GM23248 (cell line): ENCODE measurements around the gene CMBL. TPM values are rescaled to one million over a fixed set of nuclear protein-coding genes. Genes with fewer than 3 reads are reported as not detected.
"Not testable (repeated sequence)": the region's sequence is repeated elsewhere in the genome, so short reads cannot be mapped to it uniquely, and the experiment has no call there.

Experiments
- DNase-seq: peaks from one replicate; pipeline ENCODE4 v3.0.0-alpha.2; 2015
- H2AFZ ChIP-seq: fragments of 200-600 bp; sonication (generic); 2 replicates; pipeline ENCODE4 v1.6.1; 2016; ENCODE audit warnings: antibody characterized with exemption
- H3F3A ChIP-seq: fragments of 200-600 bp; sonication (generic); 2 replicates; pipeline ENCODE4 v1.6.1; 2016; ENCODE audit warnings: mild to moderate bottlenecking, antibody characterized with exemption, mixed run types; ENCODE audit not compliant: insufficient read depth
- H3K27ac ChIP-seq: fragments of 200-600 bp; sonication (generic); 2 replicates; pipeline ENCODE4 v1.5.1; 2016; ENCODE audit warnings: mild to moderate bottlenecking
- H3K27me3 ChIP-seq: fragments of 200-600 bp; sonication (generic); replicated peaks from 2 replicates; pipeline ENCODE4 v1.6.1; 2016; ENCODE audit warnings: mild to moderate bottlenecking; ENCODE audit not compliant: insufficient read depth
- H3K36me3 ChIP-seq: fragments of 200-600 bp; sonication (generic); 2 replicates; pipeline ENCODE4 v1.6.1; 2016; ENCODE audit warnings: low read depth, mild to moderate bottlenecking
- H3K4me1 ChIP-seq: fragments of 200-600 bp; sonication (generic); 2 replicates; pipeline ENCODE4 v1.6.1; 2016; ENCODE audit warnings: mild to moderate bottlenecking; ENCODE audit not compliant: insufficient read depth
- H3K4me2 ChIP-seq: fragments of 200-600 bp; sonication (generic); one replicate; pipeline ENCODE4 v1.6.1; 2016; ENCODE audit warnings: mild to moderate bottlenecking; ENCODE audit not compliant: unreplicated experiment
- H3K4me3 ChIP-seq: fragments of 200-600 bp; sonication (generic); 2 replicates; pipeline ENCODE4 v1.5.1; 2016; ENCODE audit warnings: mild to moderate bottlenecking
- H3K79me2 ChIP-seq: fragments of 200-600 bp; sonication (generic); 2 replicates; pipeline ENCODE4 v1.6.1; 2016; ENCODE audit warnings: mild to moderate bottlenecking; ENCODE audit not compliant: insufficient read depth
- H3K9ac ChIP-seq: fragments of 200-600 bp; sonication (generic); 2 replicates; pipeline ENCODE4 v1.6.1; 2016; ENCODE audit warnings: mild to moderate bottlenecking
- H3K9me2 ChIP-seq: fragments of 200-600 bp; sonication (generic); 2 replicates; pipeline ENCODE4 v1.6.1; 2016; ENCODE audit warnings: mixed run types, mild to moderate bottlenecking, moderate library complexity; ENCODE audit not compliant: insufficient read depth
- H3K9me3 ChIP-seq: fragments of 200-600 bp; sonication (generic); one replicate; pipeline ENCODE4 v1.6.1; 2017; ENCODE audit warnings: low read depth
- H4K20me1 ChIP-seq: fragments of 200-600 bp; sonication (generic); 2 replicates; pipeline ENCODE4 v1.6.0; 2016; ENCODE audit not compliant: insufficient read depth
- EZH2 ChIP-seq: fragments of 200-600 bp; sonication (generic); IDR thresholded peaks from 2 replicates; pipeline ENCODE4 v1.6.1; 2018; ENCODE audit warnings: antibody characterized with exemption, mild to moderate bottlenecking; ENCODE audit not compliant: insufficient read depth, poor library complexity, severe bottlenecking
- EZH2phosphoT487 ChIP-seq: fragments of 200-600 bp; sonication (generic); IDR thresholded peaks from 2 replicates; pipeline ENCODE4 v1.6.1; 2018; ENCODE audit warnings: antibody characterized with exemption, moderate library complexity, mild to moderate bottlenecking, low read depth; ENCODE audit not compliant: insufficient read depth
- WGBS, 2 experiments: methylation state at CpG; one replicate each; pipeline ENCODE4 v1.1.6; 2015 to 2017; ENCODE audit warnings: low lambda C conversion rate in 2 of 2, low coverage in 1 of 2; ENCODE audit errors: missing lambda C conversion rate in 2 of 2; 5-methylcytosine and 5-hydroxymethylcytosine counted together
- in situ Hi-C: fragments of 300-500 bp; cut with MboI; formaldehyde crosslinking; loops from 2 replicates; pipeline ENCODE4 v1.15.0; 2020
- polyA plus RNA-seq: library from polyadenylated mRNA; unstranded; fragments of >200 nt; fragmentation: Nextera tagmentation; extraction: Ambion mirVana; gene quantifications from 2 replicates; pipeline ENCODE4 v1.2.1, GENCODE V29; 2016
- total RNA-seq: library from RNA; depleted of rRNA; stranded (reverse); fragments of >200 nt; shearing (Covaris generic); gene quantifications from 2 replicates; pipeline ENCODE4 v1.2.3, GENCODE V29; 2014

CMBL gene
- total and polyA plus RNA-seq, 2 experiments from 2014 or later, result 4.0 to 14.6 TPM

GRCh38 chr5:10251405-10251804 is 56.3 kb downstream of the CMBL start:
- Histone ChIP-seq H3K4me1 (peaks cover 18% of the 10 kb centered on the region), H3K4me3 (peak overlapping the region; percentile 96), H3K79me2 (peaks cover 89% of the 10 kb centered on the region), H3K27me3 (no peaks in the 10 kb centered on the region), H3K9ac (peak overlapping the region; percentile 94), H4K20me1 (peaks cover 18% of the 10 kb centered on the region; the same call in 1 of the 2 replicates), H3K9me3 (no peaks in the 10 kb centered on the region), H3F3A (0 out of 2 replicates have a peak, but pooled peaks cover 3% of the 10 kb centered on the region), H3K36me3 (peaks cover 34% of the 10 kb centered on the region), H3K4me2 (peak overlapping the region; percentile 82), H3K9me2 (no peaks in the 10 kb centered on the region), H2AFZ (no peak overlapping the region), H3K27ac (no peak overlapping the region)
- 46 to 50% methylated on average over 7 of the region's 7 CpGs for WGBS, 2 experiments
- in situ Hi-C loops, result no loop called here
- DNase-seq, result no peak
- TF ChIP-seq EZH2 (no peak), EZH2phosphoT487 (no peak)

- peaks cover 29% of the 10 kb centered on the region for H3K36me3 ChIP-seq
- no peak for TF ChIP-seq EZH2
- TF ChIP-seq EZH2phosphoT487, result no peak
- H3K27ac ChIP-seq, result peak overlapping the region; percentile 94; the same call in 1 of the 2 replicates
- peak overlapping the region; percentile 96 for H3K4me3 ChIP-seq
- H3K79me2 ChIP-seq, result peaks cover 86% of the 10 kb centered on the region
- 0 to 1% methylated on average over 21 of the region's 21 CpGs for WGBS, 2 experiments
- DNase-seq, result peak; percentile 65
- H3K9me3 ChIP-seq, result no peaks in the 10 kb centered on the region
- H3F3A ChIP-seq, result 0 out of 2 replicates have a peak, but pooled peaks cover 3% of the 10 kb centered on the region
- H3K9ac ChIP-seq, result peak overlapping the region; percentile 94
- in situ Hi-C loops, result no loop called here
- H4K20me1 ChIP-seq, result peaks cover 18% of the 10 kb centered on the region; the same call in 1 of the 2 replicates
- no peaks in the 10 kb centered on the region for H3K27me3 ChIP-seq
- H2AFZ ChIP-seq, result peak overlapping the region; percentile 87
- no peaks in the 10 kb centered on the region for H3K9me2 ChIP-seq
- peaks cover 18% of the 10 kb centered on the region for H3K4me1 ChIP-seq
- peak overlapping the region; percentile 82 for H3K4me2 ChIP-seq
Observed at GRCh38 chr5:10250806-10251276, 56.9 kb downstream of the CMBL start.

- H4K20me1 ChIP-seq, result peaks cover 18% of the 10 kb centered on the region; the same call in 1 of the 2 replicates
- H3K36me3 ChIP-seq, result peaks cover 22% of the 10 kb centered on the region
- in situ Hi-C loops, result no loop called here
- H3K4me3 ChIP-seq, result peak within 1 kb of the TSS; percentile 96
- TF ChIP-seq EZH2phosphoT487 (no peak), EZH2 (no peak)
- H3F3A ChIP-seq, result 0 out of 2 replicates have a peak, but pooled peaks cover 3% of the 10 kb centered on the region
- H3K9me3 ChIP-seq, result no peaks in the 10 kb centered on the region
- peak within 1 kb of the TSS; percentile 87 for H3K4me2 ChIP-seq
- H3K9ac ChIP-seq, result peak within 1 kb of the TSS; percentile 94
- H3K4me1 ChIP-seq, result peaks cover 18% of the 10 kb centered on the region
- H2AFZ ChIP-seq, result peak within 1 kb of the TSS; percentile 87
- peak within 1 kb of the TSS; percentile 94 for H3K27ac ChIP-seq
- peaks cover 79% of the 10 kb centered on the region for H3K79me2 ChIP-seq
- whole genome bisulfite sequencing, 2 experiments, result 1% methylated on average over 65 to 67 of the region's 67 CpGs
- peak; percentile 99 for DNase-seq
- no peaks in the 10 kb centered on the region for H3K27me3 ChIP-seq
- no peaks in the 10 kb centered on the region for H3K9me2 ChIP-seq
Observed at GRCh38 chr5:10249948-10250805, 57.5 kb downstream of the CMBL start, which contains the start of gene CCT5. CCT5 (plus strand) TSS chr5:10250280; CDS start chr5:10250341, 61 bp downstream.

GRCh38 chr5:10248378-10249260 is 59.1 kb downstream of the CMBL start:
- Histone ChIP-seq H3K27ac (peak overlapping the region; percentile 94), H3K4me2 (peak overlapping the region; percentile 87), H2AFZ (peak overlapping the region; percentile 87), H3K9me3 (no peaks in the 10 kb centered on the region), H3K9me2 (no peaks in the 10 kb centered on the region), H3F3A (no peaks in the 10 kb centered on the region; the same call in 1 of the 2 replicates), H4K20me1 (peaks cover 7% of the 10 kb centered on the region; the same call in 1 of the 2 replicates), H3K27me3 (no peaks in the 10 kb centered on the region), H3K79me2 (peaks cover 68% of the 10 kb centered on the region), H3K36me3 (0 out of 2 replicates have a peak, but pooled peaks cover 9% of the 10 kb centered on the region), H3K9ac (peak overlapping the region; percentile 94), H3K4me3 (peak overlapping the region; percentile 96), H3K4me1 (peaks cover 18% of the 10 kb centered on the region)
- TF ChIP-seq EZH2 (no peak), EZH2phosphoT487 (no peak)
- WGBS, 2 experiments, result 55 to 58% methylated on average over 27 to 29 of the region's 29 CpGs
- no peak for DNase-seq
- in situ Hi-C loops, result no loop called here

GRCh38 chr5:10247217-10247616 is 60.5 kb downstream of the CMBL start:
- H3K4me2 ChIP-seq, H3K9me2 ChIP-seq, H3K4me3 ChIP-seq, H3F3A ChIP-seq, in situ Hi-C loops, H3K27ac ChIP-seq, H3K9ac ChIP-seq, H3K36me3 ChIP-seq, H3K27me3 ChIP-seq, DNase-seq, H3K9me3 ChIP-seq, H4K20me1 ChIP-seq, H2AFZ ChIP-seq: not testable (repeated sequence)
- 94 to 96% methylated on average over 4 of the region's 4 CpGs for WGBS, 2 experiments
- Histone ChIP-seq H3K4me1 (peaks cover 14% of the 10 kb centered on the region), H3K79me2 (peaks cover 54% of the 10 kb centered on the region)
